GM18505 (cell line): Measurements from ENCODE around the gene COL11A1.
"Not testable (repeated sequence)": the region's sequence is repeated elsewhere in the genome, so short reads cannot be mapped to it uniquely, and the experiment has no call there.

ENCODE experiments used
- ATAC-seq: cut with Tn5 transposase; IDR thresholded peaks from one replicate; pipeline ENCODE4 v1.9.1; 2021; ENCODE audit not compliant: unreplicated experiment
- POLR2A ChIP-seq: IDR thresholded peaks from 4 replicates; pipeline ENCODE4 v1.6.1; 2011; ENCODE audit warnings: borderline replicate concordance; ENCODE audit not compliant: insufficient read depth, insufficient read length; ENCODE audit errors: extremely low read depth

Gene COL11A1

DNA sequence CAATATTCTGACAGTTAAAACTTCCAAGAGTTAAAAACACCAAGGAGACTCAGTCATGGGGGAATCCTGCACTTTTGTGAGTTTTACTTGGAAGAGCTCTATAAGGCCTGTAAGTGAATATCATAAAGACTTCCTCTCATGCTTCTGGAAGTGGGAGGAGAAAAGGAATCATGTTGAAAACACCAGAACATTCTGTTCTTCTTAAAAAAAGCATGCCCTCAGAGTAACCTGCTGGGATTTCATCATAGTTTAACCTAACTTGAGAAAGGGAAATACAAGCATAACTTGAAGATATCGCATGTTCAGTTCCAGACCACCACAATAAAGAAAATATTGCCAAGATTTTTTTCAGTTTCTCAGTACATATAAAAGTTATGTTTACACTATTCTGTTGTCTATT is 51.9 kb downstream of the COL11A1 start:
- no peak for TF ChIP-seq POLR2A
- ATAC-seq = no peak

DNA sequence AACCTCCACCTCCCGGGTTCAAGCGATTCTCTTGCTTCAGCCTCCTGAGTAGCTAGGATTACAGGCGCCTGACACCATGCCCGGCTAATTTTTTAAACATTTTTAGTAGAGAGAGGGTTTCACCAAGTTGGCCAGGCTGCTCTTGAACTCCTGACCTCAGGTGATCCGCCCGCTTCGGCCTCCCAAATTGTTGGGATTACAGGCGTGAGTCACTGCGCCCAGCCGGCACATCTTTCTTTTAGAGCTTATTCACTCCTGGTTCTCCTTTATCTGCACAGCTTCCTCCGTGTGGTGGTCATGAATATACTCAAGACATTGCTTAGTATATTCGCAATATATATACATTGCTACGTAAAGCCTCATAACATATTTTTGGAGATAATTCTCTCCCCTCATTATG is 80.2 kb downstream of the COL11A1 start:
- ATAC-seq = not testable (repeated sequence)

DNA sequence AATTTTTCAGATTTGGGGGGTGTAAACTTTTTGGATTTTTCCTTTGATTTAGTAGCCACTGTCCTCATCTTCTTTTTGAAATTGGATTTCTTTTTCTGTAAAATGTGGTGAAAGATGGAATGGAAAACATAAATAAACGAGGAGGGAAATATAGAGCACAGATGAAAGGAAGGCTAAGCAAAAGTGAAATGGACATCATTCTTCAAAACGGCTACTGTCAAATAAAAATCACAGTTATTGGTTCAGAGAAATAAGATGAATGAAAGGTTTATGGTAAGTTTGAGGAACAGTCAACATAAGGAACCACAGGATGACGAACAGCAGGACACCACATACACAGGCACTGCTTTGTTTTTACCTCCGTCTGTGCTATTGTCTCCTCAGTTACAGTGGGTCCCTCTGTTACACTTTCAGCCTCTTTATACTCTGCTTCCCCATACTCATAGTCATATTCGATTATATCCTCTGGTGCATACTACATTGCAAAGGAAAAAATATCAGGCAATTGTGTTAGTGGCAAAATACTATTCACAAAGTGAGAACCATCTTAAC is 82.4 kb downstream of the COL11A1 start:
- no peak for ATAC-seq
- TF ChIP-seq POLR2A = no peak

DNA sequence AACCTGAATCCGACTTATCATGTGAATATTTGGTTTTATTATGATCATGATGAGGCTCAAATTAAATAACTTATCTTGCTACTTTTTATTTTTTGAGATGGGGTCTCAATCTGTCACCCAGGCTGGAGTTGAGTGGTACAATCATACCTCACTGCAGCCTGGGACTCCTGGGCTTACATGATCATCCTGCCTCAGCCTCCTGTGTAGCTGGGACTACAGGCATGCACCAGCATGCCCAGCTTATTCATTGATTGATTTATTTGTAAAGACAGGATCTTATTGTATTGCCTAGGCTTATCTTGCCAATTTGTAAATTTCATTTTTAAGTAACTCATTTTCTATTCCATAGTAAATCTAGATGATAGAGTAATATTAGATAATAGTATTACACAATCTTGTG is 84.3 kb downstream of the COL11A1 start:
- TF ChIP-seq POLR2A = no peak
- ATAC-seq = no peak

DNA sequence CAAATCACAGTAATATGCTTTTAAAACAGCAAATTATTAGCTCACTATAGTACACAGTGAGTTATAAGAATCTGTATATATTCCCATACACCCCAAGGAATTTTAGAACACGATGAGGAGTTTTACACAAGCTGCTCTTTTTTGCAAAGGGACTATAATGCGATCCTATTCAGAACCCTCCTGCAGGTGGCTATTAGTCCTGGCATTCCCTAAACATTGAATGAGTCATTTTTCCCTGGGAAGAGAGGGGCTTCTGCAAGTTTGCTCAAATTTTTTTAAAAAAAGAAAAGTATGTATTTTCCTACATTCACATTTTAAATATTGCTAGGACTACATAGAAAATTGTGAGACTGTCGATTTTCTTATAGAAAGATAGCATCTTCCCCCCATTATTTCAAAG is 106.3 kb downstream of the COL11A1 start:
- ATAC-seq = no peak

DNA sequence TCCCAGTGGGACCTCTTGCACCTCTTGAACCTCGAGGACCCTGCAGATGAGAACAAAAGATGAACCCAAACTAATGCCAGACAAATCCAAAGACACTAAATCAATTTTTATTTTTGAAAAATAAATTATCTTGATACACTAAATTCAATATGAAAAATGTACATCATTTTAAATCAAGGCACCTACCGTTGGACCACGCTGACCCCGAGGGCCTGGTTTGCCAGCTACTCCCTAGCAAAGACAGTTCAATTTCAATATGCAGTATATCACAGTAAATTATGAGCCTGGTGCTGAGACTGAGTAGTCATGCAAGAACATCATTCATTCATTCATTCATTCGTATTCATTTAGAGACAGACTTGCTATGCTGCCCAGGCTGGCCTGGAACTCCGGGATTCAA is 129.4 kb downstream of the COL11A1 start:
- ATAC-seq = no peak

More for the DNA sequence above, 106.3 kb downstream of the COL11A1 start:
- TF ChIP-seq POLR2A = no peak

DNA sequence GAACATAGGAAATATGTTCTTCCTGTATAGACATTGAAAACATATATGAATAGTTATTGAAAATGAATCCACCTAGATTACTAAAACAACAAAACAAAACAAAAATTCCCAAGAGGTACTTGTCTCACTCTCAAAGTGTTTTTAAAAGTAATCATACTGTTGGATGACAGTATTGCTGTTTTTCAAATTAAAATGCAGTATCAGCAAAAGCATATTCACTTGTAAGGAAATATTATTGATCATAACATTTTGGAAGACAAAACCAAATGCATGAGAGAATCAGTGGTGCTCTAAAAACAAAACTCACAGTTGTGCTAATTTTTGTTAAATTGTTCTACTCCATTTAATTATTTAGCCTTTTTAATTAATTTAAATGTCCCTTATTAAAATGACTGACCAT is 131.0 kb downstream of the COL11A1 start:
- no peak for ATAC-seq
- TF ChIP-seq POLR2A = no peak

More for the DNA sequence above, 129.4 kb downstream of the COL11A1 start:
- no peak for TF ChIP-seq POLR2A

DNA sequence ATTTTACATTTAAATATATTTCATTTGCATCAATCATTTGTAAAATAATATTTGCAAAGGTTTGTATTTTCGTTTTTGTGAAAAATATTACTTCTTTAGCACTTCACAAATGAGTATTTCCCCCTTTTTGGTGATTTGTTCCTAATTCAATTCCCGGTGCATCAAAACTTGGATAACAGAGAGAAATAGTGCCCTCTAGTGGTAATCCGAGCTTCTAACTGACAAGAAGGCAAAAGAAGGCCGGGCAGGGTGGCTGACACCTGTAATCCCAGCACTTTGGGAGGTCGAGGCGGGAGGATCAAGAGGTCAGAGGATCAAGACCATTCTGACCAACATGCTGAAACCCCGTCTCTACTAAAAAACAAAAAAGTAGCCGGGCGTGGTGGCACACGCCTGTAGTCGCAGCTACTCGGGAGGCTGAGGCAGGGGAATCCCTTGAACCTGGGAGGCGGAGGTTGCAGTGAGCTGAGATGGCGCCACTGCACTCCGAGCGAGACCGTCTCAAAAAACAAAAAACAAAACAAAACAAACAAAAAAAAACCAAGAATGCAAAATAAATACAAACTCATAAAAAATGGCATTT is 137.7 kb downstream of the COL11A1 start:
- TF ChIP-seq POLR2A = no peak
- ATAC-seq = peak; percentile 79

DNA sequence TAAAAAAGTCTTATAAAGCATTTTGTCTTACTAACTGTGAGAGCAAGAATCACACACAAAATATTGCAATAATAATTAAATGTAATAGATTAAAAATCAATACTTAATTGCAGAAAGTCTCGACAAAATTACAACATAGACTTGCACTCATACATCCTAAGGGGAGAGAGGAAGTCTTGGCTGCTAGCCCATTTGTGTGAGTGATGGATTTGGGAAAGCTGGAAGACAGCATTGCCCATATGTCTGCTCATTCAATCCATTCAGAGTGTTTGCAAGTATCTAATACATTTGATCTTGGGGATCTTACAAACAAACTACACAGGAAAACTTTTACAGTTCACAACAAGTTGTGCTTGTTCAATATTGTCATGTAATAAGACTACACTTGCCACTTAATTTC is 140.5 kb downstream of the COL11A1 start:
- no peak for TF ChIP-seq POLR2A
- no peak for ATAC-seq

DNA sequence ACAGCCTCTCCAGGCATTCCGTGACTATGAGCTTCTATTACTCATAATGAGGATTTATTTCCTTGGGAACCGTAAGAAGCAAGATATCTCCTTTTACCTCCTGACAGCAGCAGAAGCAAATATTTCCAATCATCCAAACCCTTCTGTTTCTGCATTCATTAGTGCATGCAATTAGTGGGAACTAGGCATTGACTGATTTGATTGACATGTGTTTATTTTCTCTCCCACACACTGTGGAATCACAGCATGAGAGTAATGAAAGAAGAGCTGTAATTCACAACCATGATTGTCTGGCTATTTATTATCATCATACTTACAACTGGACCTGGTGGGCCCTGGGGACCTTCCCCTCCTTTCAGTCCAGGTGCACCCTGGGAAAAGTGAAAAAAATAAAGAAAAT is 146.8 kb downstream of the COL11A1 start:
- ATAC-seq = no peak
- no peak for TF ChIP-seq POLR2A

DNA sequence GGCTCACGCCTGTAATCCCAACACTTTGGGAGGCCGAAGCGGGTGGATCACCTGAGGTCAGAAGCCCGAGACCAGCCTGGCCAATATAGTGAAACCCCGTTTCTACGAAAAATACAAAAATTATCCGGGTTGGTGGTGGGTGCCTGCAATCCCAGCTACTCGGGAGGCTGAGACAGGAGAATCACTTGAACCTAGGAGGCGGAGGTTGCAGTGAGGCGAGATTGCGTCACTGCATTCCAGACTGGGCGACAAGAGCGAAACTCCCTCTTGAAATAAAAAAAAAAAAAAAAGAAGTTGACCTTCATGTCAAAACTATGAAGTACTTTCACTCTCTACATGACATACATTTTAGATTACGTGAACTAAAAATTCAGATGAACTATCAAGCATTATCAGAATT is 153.7 kb downstream of the COL11A1 start:
- no peak for TF ChIP-seq POLR2A
- ATAC-seq = no peak

DNA sequence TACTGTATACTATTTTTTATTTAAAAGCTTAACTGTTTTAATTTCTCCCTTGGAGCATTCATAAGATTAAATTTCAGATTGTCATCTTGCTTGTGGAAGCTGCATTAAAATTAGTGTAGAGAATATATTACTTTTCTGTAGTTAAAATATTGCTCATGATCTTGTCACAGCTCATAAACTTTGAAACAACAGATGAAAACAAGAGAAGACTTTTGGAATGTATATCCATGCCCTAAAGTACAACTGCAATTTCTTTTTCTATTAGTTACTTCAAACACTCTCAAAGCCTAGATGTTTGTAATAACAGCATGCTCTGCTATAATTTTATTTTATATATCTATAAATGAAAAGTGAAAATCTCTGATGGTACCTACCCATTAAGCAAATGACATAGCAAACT is 155.9 kb downstream of the COL11A1 start:
- ATAC-seq = no peak
- no peak for TF ChIP-seq POLR2A

DNA sequence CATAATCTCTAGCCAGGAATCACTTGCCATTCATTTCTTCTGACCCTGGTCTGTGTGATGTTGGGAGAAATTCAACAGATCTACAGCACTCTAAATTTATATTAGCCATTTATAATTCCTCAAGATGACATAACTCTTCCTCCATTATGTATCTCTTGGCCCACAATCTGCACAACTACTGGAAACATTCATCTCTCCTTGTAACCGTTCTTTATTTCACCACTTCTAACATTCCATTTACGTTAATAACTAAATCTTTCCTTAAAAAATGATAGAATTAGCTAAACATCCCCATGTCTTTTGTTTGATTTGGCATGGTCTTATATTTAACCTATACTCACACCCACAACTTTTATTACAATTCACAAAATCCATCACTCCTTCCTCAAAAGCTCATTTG is 166.0 kb downstream of the COL11A1 start:
- no peak for ATAC-seq
- TF ChIP-seq POLR2A = no peak

DNA sequence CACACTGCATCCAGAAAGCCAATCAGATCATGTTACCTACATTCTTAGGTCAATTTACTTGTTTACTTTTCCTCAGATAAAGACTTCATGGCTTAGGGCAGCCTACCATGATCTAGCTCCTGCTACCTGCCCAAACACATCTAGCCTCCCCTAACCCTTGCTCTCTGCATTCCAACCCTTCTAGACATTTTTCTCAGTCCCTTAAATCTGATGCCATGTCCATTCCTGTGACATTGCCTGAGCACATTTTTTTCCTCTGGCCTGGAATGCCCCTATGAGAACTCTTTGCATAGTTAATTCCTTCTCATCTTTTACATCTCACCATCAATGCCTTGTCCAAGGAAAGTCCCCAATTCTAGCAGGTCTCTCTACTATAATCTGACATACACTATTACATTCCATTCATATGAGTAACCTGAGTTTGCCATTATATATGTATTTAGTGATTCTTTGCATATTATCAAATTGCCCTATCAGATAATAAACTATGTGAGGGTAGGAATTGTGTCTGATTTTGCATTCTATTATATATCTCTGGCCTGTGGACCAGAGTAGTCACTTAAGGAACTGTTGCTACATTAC is 166.9 kb downstream of the COL11A1 start:
- TF ChIP-seq POLR2A = no peak
- no peak for ATAC-seq
